Measurements from ENCODE around the gene SNX10.

DNA sequence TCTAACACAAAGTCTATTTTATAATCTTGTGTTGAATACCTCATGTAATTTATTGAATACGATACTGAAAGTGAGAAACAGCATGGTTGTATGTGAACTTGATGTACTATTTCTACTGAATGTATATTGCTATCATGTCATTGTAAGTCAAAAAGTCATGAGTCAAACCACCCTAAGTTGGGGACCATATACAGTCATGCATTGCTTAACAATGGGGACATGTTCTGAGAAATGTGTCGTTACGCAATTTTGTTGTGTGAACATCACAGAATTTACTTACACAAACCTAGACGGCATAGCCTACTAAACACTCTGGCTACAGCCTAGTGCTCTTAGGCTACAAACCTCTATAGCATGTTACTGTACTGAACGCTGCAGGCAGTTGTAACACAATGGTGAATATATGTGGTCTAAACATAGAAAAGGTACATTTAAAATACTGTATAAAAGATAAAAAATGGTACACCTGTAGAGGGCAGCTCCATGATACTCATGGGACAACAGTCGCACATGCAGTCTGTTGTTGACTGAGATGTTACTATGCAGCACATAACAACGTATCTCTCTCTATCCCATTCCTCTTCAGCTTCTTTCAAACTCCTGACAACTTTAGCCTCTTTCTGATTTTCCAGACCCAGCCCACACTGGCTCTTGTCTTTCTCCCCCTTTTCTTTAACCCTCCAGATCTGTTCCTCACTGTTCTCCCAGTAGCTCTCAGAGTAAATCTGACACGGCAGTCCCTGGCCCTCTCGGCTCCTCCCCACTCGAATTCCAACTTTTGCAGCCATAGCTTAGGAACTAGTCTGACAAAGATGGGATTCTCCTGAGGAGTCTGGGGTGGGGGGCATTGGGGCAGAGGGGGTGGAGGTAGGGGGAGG is 90.1 kb downstream of the SNX10 start:
- TF ChIP-seq, protein P1, sequence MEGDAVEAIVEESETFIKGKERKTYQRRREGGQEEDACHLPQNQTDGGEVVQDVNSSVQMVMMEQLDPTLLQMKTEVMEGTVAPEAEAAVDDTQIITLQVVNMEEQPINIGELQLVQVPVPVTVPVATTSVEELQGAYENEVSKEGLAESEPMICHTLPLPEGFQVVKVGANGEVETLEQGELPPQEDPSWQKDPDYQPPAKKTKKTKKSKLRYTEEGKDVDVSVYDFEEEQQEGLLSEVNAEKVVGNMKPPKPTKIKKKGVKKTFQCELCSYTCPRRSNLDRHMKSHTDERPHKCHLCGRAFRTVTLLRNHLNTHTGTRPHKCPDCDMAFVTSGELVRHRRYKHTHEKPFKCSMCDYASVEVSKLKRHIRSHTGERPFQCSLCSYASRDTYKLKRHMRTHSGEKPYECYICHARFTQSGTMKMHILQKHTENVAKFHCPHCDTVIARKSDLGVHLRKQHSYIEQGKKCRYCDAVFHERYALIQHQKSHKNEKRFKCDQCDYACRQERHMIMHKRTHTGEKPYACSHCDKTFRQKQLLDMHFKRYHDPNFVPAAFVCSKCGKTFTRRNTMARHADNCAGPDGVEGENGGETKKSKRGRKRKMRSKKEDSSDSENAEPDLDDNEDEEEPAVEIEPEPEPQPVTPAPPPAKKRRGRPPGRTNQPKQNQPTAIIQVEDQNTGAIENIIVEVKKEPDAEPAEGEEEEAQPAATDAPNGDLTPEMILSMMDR (IDR thresholded peaks at IDR 0.05; ENCODE audit: low read depth, low read length, poor library complexity, severe bottlenecking), result no peak
- TF ChIP-seq EZH2phosphoT487 (IDR thresholded peaks at IDR 0.05; ENCODE audit: borderline replicate concordance, low read length), result no peak

All from DOHH2 (cell line).